Loucy (cell line): ENCODE results near the gene KLHL12.

Experiments used
- H2AFZ ChIP-seq: fragments of 200-600 bp; sonication (generic); 2 replicates; pipeline ENCODE4 v1.6.0; 2016; ENCODE audit warnings: antibody characterized with exemption, mild to moderate bottlenecking, low read length, moderate library complexity
- H3F3A ChIP-seq: fragments of 200-600 bp; 2 replicates; pipeline ENCODE4 v1.6.0; 2016; ENCODE audit warnings: antibody characterized with exemption, low read depth, mild to moderate bottlenecking
- H3K27me3 ChIP-seq: fragments of 200-600 bp; sonication (generic); 2 replicates; pipeline ENCODE4 v1.6.1; 2014; ENCODE audit warnings: low read length, mild to moderate bottlenecking; ENCODE audit not compliant: insufficient read depth, poor library complexity, severe bottlenecking
- H3K36me3 ChIP-seq: fragments of 200-600 bp; sonication (generic); 2 replicates; pipeline ENCODE4 v1.6.1; 2016; ENCODE audit warnings: low read length; ENCODE audit not compliant: insufficient read depth
- H3K4me1 ChIP-seq: fragments of 200-600 bp; sonication (generic); 2 replicates; pipeline ENCODE4 v1.5.1; 2014; ENCODE audit warnings: low read length, mild to moderate bottlenecking; ENCODE audit not compliant: insufficient read depth, poor library complexity, severe bottlenecking
- H3K4me2 ChIP-seq: fragments of 200-600 bp; sonication (generic); 2 replicates; pipeline ENCODE4 v1.6.0; 2014; ENCODE audit warnings: antibody characterized with exemption, low read length, low read depth, mild to moderate bottlenecking; ENCODE audit not compliant: poor library complexity, severe bottlenecking
- H3K4me3 ChIP-seq: fragments of 200-600 bp; sonication (generic); 2 replicates; pipeline ENCODE4 v1.5.1; 2014; ENCODE audit warnings: low read length, mild to moderate bottlenecking, mixed read lengths; ENCODE audit not compliant: poor library complexity, severe bottlenecking
- H3K79me2 ChIP-seq: fragments of 200-600 bp; sonication (generic); 2 replicates; pipeline ENCODE4 v1.6.1; 2014; ENCODE audit warnings: low read length; ENCODE audit not compliant: insufficient read depth
- H3K9ac ChIP-seq: fragments of 200-600 bp; sonication (generic); 2 replicates; pipeline ENCODE4 v1.6.0; 2014; ENCODE audit warnings: mild to moderate bottlenecking, low read depth, low read length, moderate library complexity; ENCODE audit not compliant: poor library complexity, severe bottlenecking
- H3K9me2 ChIP-seq: fragments of 200-600 bp; sonication (generic); replicated peaks from 2 replicates; pipeline ENCODE4 v1.6.1; 2016; ENCODE audit warnings: low read depth, low read length, mixed read lengths
- H3K9me3 ChIP-seq: fragments of 200-600 bp; sonication (generic); 2 replicates; pipeline ENCODE4 v1.6.1; 2014; ENCODE audit warnings: mild to moderate bottlenecking, antibody characterized with exemption, low read length, low read depth; ENCODE audit not compliant: insufficient read depth
- H4K20me1 ChIP-seq: fragments of 200-600 bp; sonication (generic); 2 replicates; pipeline ENCODE4 v1.6.0; 2014; ENCODE audit warnings: antibody characterized with exemption, low read length, mild to moderate bottlenecking; ENCODE audit not compliant: insufficient read depth, poor library complexity, severe bottlenecking
- EZH2phosphoT487 ChIP-seq: fragments of 200-600 bp; IDR thresholded peaks from 2 replicates; pipeline ENCODE4 v1.6.1; 2018; ENCODE audit warnings: antibody characterized with exemption, mild to moderate bottlenecking, moderate library complexity, borderline replicate concordance
- TF ChIP-seq, protein P1 (sequence below): fragments of 200-600 bp; sonication (generic); conservative IDR thresholded peaks from 2 replicates; pipeline ENCODE4 v1.5.1; 2014; ENCODE audit warnings: mild to moderate bottlenecking, antibody characterized with exemption, low read length

KLHL12 gene

DNA sequence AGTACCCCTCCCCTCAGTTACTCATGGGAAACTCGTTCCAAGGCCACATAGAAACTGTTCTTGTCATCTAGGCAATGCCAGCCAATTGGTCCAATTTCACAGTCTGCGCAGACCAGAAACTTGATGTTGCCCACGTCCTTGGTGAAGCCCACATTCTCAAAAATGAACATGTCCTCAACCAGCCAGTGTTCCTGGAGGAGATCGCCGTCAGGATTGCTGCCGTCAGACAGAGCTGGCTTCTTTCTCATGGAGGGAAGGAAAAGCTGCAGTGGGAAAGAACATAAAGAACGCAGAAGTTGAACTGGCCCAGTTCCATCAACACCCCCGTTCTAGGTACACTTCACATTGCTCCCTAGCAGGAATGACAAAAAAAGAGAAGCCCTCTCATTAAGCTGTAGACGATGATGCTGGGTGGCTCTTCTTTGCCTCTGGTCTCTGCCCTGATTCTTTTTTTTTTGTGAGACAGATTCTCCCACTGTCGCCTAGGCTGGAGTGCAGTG is 46.0 kb downstream of the KLHL12 start:
- Histone ChIP-seq H4K20me1 (no peaks in the 10 kb centered on the region), H3K9ac (no peak overlapping the region), H3K9me3 (no peaks in the 10 kb centered on the region), H3K9me2 (no peaks in the 10 kb centered on the region), H3K4me3 (no peak overlapping the region), H2AFZ (no peak overlapping the region), H3F3A (no peaks in the 10 kb centered on the region), H3K27me3 (no peaks in the 10 kb centered on the region), H3K4me1 (peaks cover 4% of the 10 kb centered on the region), H3K36me3 (peaks cover 20% of the 10 kb centered on the region; the same call in 1 of the 2 replicates), H3K79me2 (peaks cover 22% of the 10 kb centered on the region), H3K4me2 (no peak overlapping the region)
- TF ChIP-seq, protein P1, sequence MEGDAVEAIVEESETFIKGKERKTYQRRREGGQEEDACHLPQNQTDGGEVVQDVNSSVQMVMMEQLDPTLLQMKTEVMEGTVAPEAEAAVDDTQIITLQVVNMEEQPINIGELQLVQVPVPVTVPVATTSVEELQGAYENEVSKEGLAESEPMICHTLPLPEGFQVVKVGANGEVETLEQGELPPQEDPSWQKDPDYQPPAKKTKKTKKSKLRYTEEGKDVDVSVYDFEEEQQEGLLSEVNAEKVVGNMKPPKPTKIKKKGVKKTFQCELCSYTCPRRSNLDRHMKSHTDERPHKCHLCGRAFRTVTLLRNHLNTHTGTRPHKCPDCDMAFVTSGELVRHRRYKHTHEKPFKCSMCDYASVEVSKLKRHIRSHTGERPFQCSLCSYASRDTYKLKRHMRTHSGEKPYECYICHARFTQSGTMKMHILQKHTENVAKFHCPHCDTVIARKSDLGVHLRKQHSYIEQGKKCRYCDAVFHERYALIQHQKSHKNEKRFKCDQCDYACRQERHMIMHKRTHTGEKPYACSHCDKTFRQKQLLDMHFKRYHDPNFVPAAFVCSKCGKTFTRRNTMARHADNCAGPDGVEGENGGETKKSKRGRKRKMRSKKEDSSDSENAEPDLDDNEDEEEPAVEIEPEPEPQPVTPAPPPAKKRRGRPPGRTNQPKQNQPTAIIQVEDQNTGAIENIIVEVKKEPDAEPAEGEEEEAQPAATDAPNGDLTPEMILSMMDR, result no peak
- TF ChIP-seq EZH2phosphoT487, result no peak

DNA sequence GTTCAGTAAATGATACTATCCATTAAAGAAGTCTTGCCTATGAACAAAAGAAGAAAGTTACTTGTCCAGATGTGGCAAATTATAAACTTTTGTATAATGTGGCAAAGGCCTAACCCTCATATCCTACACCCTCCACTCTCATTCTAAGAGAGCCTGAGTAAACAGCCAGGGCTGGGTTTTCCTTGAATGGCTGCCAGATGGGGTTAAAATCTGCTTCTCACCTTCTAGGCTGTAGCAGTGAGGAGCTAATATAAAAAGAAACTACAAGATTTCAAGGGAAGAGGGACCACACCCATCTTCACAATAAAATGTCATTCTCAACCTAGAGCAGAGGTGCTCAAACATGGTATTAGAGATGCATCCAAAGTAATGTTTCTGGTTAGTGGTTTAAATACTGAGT is 47.0 kb downstream of the KLHL12 start:
- Histone ChIP-seq H3K9me2 (no peaks in the 10 kb centered on the region), H3F3A (no peaks in the 10 kb centered on the region)
- TF ChIP-seq, protein P1, result no peak
- no peak for TF ChIP-seq EZH2phosphoT487

DNA sequence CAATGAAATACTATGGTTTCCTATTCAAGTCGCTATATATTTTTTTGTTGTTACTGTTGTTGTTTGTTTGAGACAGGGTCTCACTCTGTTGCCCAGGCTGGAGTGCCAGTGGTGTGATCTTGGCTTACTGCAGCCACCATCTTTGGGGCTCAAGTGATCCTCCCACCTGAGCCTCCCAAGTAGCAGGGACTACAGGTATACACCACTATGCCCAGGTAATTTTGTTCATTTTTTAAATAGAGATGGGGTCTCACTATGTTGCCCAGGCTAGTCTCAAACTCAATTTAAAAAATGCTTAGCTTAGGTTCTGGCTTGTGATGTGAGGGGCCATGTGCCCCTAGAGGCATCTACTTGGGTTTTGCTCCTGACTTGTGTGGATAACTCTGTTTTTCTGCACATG is 47.9 kb downstream of the KLHL12 start:
- H3K79me2 ChIP-seq, result peaks cover 10% of the 10 kb centered on the region; the same call in 1 of the 2 replicates
- no peak for TF ChIP-seq EZH2phosphoT487
- TF ChIP-seq, protein P1, result no peak
- H3K4me1 ChIP-seq, result no peaks in the 10 kb centered on the region
- no peak overlapping the region for H2AFZ ChIP-seq
- H3K9ac ChIP-seq, result no peak overlapping the region
- no peak overlapping the region for H3K4me3 ChIP-seq
- H3K4me2 ChIP-seq, result no peak overlapping the region
- H4K20me1 ChIP-seq, result no peaks in the 10 kb centered on the region
- no peaks in the 10 kb centered on the region for H3K9me3 ChIP-seq
- no peaks in the 10 kb centered on the region for H3F3A ChIP-seq
- H3K27me3 ChIP-seq, result no peaks in the 10 kb centered on the region
- H3K9me2 ChIP-seq, result no peaks in the 10 kb centered on the region
- H3K36me3 ChIP-seq, result peaks cover 20% of the 10 kb centered on the region; the same call in 1 of the 2 replicates

More for the DNA sequence above, 47.0 kb downstream of the KLHL12 start:
- Histone ChIP-seq H3K79me2 (peaks cover 14% of the 10 kb centered on the region), H3K9me3 (no peaks in the 10 kb centered on the region), H4K20me1 (no peaks in the 10 kb centered on the region), H3K4me3 (no peak overlapping the region), H3K9ac (no peak overlapping the region), H3K36me3 (peaks cover 20% of the 10 kb centered on the region; the same call in 1 of the 2 replicates), H2AFZ (no peak overlapping the region), H3K27me3 (no peaks in the 10 kb centered on the region), H3K4me1 (peaks cover under 1% of the 10 kb centered on the region), H3K4me2 (no peak overlapping the region)
